HepG2 (cell line): Measurements from ENCODE around the gene CDK12. TPM values are rescaled to one million over a fixed set of nuclear protein-coding genes. Genes with fewer than 3 reads are reported as not detected.
A peak's percentile ranks its signal among the peaks of the same experiment; 100 is the strongest.

Experiments
- AFF4 ChIP-seq: sonication (generic); formaldehyde crosslinking; IDR thresholded peaks from 2 replicates; pipeline ENCODE4 v1.4.0; 2020; ENCODE audit warnings: missing genetic modification reagents
- HOXA5 ChIP-seq: sonication (generic); formaldehyde crosslinking; IDR thresholded peaks from 2 replicates; pipeline ENCODE4 v1.4.0; 2020; ENCODE audit warnings: missing genetic modification reagents
- PATZ1 ChIP-seq: sonication (generic); formaldehyde crosslinking; IDR thresholded peaks from 2 replicates; pipeline ENCODE4 v1.4.0; 2020; ENCODE audit warnings: missing genetic modification reagents
- SP1 ChIP-seq, 2 experiments: fragments of 450-650 bp in 1 of 2; sonication (generic) in 1 of 2; formaldehyde crosslinking in 1 of 2; IDR thresholded peaks; 2 replicates each; pipeline versions ENCODE4 v1.4.0 to v1.6.1; 2016 to 2020; ENCODE audit warnings: missing genetic modification reagents in 1 of 2
- THAP8 ChIP-seq: sonication (generic); formaldehyde crosslinking; IDR thresholded peaks from 2 replicates; pipeline ENCODE4 v1.5.1; 2020; ENCODE audit warnings: missing genetic modification reagents, mild to moderate bottlenecking, borderline replicate concordance
- ZNF772 ChIP-seq: sonication (generic); formaldehyde crosslinking; IDR thresholded peaks from 2 replicates; pipeline ENCODE4 v1.5.0; 2020; ENCODE audit warnings: mild to moderate bottlenecking, missing genetic modification reagents
- polyA plus RNA-seq, 8 experiments: library from polyadenylated mRNA; depleted of rRNA in 3 of 8; stranded (reverse) in 7 of 8; unstranded in 1 of 8; fragments of >200 nt; fragmentation: Illumina TruSeq in 4 of 8; extraction: Trizol in 4 of 8; gene quantifications; 2 replicates each; pipeline versions ENCODE4 v1.2.1 to v1.2.3, GENCODE V29; 2011 to 2016; ENCODE audit warnings: low read depth in 4 of 8, missing spikeins in 1 of 8, mixed read lengths in 1 of 8; ENCODE audit not compliant: insufficient read depth in 1 of 8
- total RNA-seq, 5 experiments: library from RNA; depleted of rRNA; stranded (reverse); fragments of >200 nt; fragmentation: Illumina TruSeq; extraction: Trizol; gene quantifications; 2 replicates each; pipeline ENCODE4 v1.2.3, GENCODE V29; 2016; ENCODE audit warnings: low read depth in 1 of 5

Gene CDK12
- total and polyA plus RNA-seq, 2 of the 13 experiments (the other 11 are each of a cell fraction or from before 2014, with no cell fraction given), result 24.0 to 88.6 TPM

GRCh38 chr17:39461926-39462569, 762 bp downstream of the CDK12 start (continued):
- TF ChIP-seq PATZ1, result peak; percentile 45; the same call in 1 of the 2 replicates
- TF ChIP-seq ZNF772 (CRISPR knock-in tag), result 0 out of 2 replicates have a peak, but pooled peaks have one; percentile 35
- no peak for TF ChIP-seq SP1 (IDR thresholded peaks at IDR 0.05)
- TF ChIP-seq SP1 (CRISPR knock-in tag; IDR thresholded peaks at IDR 0.05), result peak; percentile 38; the same call in 1 of the 2 replicates
- 0 out of 2 replicates have a peak, but pooled peaks have one; percentile 5 for TF ChIP-seq HOXA5
- TF ChIP-seq AFF4, result peak; percentile 64; the same call in 1 of the 2 replicates
- TF ChIP-seq THAP8, result peak; percentile 46; the same call in 1 of the 2 replicates
- TF ChIP-seq, all 625 proteins: peak for 24
